Measurements from ENCODE around the gene TIGD6.
A peak's percentile ranks its signal among the peaks of the same experiment; 100 is the strongest.
"Not testable (repeated sequence)": the region's sequence is repeated elsewhere in the genome, so short reads cannot be mapped to it uniquely, and the experiment has no call there.

TIGD6 gene

GRCh38 chr5:150000256-150000989 lies at the start of gene TIGD6, which contains the start of gene HMGXB3:
Gene TIGD6 (minus strand): TSS chr5:150000654. CDS start chr5:149996348, 4,306 bp downstream.
Gene HMGXB3 (plus strand): TSS chr5:150000739. CDS start chr5:150004853, 4,114 bp downstream.
- DNase-seq (ENCODE audit: low read depth), result peak; percentile 76

- DNase-seq (ENCODE audit: low read depth), result no peak
Observed at GRCh38 chr5:150046031-150046430, 45.6 kb upstream of the TIGD6 start.

GRCh38 chr5:150045549-150045948 lies 45.1 kb upstream of the TIGD6 start:
- no peak for DNase-seq (ENCODE audit: low read depth)

- no peak for DNase-seq (ENCODE audit: low read depth)
Observed at GRCh38 chr5:150044712-150045111, 44.3 kb upstream of the TIGD6 start.

GRCh38 chr5:150044329-150044681 lies 43.9 kb upstream of the TIGD6 start:
- no peak for DNase-seq (ENCODE audit: low read depth)

GRCh38 chr5:150043657-150044328 lies 43.3 kb upstream of the TIGD6 start:
- DNase-seq (ENCODE audit: low read depth), result no peak

- DNase-seq (ENCODE audit: low read depth), result no peak
Observed at GRCh38 chr5:150042459-150042858, 42.0 kb upstream of the TIGD6 start.

GRCh38 chr5:150038547-150038946 lies 38.1 kb upstream of the TIGD6 start:
- no peak for DNase-seq (ENCODE audit: low read depth)

- DNase-seq (ENCODE audit: low read depth), result no peak
Observed at GRCh38 chr5:150036513-150036912, 36.1 kb upstream of the TIGD6 start.

- DNase-seq (ENCODE audit: low read depth), result no peak
Observed at GRCh38 chr5:150035139-150035895, 34.9 kb upstream of the TIGD6 start.

- DNase-seq (ENCODE audit: low read depth), result no peak
Observed at GRCh38 chr5:150034662-150035061, 34.2 kb upstream of the TIGD6 start.

- DNase-seq (ENCODE audit: low read depth), result no peak
Observed at GRCh38 chr5:150033334-150033733, 32.9 kb upstream of the TIGD6 start.

- DNase-seq (ENCODE audit: low read depth), result not testable (repeated sequence)
Observed at GRCh38 chr5:150028047-150028446, 27.6 kb upstream of the TIGD6 start.

- no peak for DNase-seq (ENCODE audit: low read depth)
Observed at GRCh38 chr5:150026682-150027172, 26.3 kb upstream of the TIGD6 start.

- no peak for DNase-seq (ENCODE audit: low read depth)
Observed at GRCh38 chr5:150024346-150024984, 24.0 kb upstream of the TIGD6 start.

GRCh38 chr5:150023136-150023535 lies 22.7 kb upstream of the TIGD6 start:
- no peak for DNase-seq (ENCODE audit: low read depth)

GRCh38 chr5:150022681-150023080 lies 22.2 kb upstream of the TIGD6 start:
- DNase-seq (ENCODE audit: low read depth), result no peak

- DNase-seq (ENCODE audit: low read depth), result no peak
Observed at GRCh38 chr5:150022158-150022531, 21.7 kb upstream of the TIGD6 start.

- no peak for DNase-seq (ENCODE audit: low read depth)
Observed at GRCh38 chr5:150021491-150022157, 21.2 kb upstream of the TIGD6 start.

GRCh38 chr5:150020249-150020648 lies 19.8 kb upstream of the TIGD6 start:
- no peak for DNase-seq (ENCODE audit: low read depth)

GRCh38 chr5:150017226-150018005 lies 17.0 kb upstream of the TIGD6 start:
- no peak for DNase-seq (ENCODE audit: low read depth)
